ENCODE results near the gene TBC1D5. TPM values are rescaled to one million over a fixed set of nuclear protein-coding genes. Genes with fewer than 3 reads are reported as not detected.
"Not testable (repeated sequence)": the region's sequence is repeated elsewhere in the genome, so short reads cannot be mapped to it uniquely, and the experiment has no call there.

TBC1D5 gene, protein sequence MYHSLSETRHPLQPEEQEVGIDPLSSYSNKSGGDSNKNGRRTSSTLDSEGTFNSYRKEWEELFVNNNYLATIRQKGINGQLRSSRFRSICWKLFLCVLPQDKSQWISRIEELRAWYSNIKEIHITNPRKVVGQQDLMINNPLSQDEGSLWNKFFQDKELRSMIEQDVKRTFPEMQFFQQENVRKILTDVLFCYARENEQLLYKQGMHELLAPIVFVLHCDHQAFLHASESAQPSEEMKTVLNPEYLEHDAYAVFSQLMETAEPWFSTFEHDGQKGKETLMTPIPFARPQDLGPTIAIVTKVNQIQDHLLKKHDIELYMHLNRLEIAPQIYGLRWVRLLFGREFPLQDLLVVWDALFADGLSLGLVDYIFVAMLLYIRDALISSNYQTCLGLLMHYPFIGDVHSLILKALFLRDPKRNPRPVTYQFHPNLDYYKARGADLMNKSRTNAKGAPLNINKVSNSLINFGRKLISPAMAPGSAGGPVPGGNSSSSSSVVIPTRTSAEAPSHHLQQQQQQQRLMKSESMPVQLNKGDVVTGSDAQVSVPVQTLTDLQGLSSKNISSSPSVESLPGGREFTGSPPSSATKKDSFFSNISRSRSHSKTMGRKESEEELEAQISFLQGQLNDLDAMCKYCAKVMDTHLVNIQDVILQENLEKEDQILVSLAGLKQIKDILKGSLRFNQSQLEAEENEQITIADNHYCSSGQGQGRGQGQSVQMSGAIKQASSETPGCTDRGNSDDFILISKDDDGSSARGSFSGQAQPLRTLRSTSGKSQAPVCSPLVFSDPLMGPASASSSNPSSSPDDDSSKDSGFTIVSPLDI
- polyA plus RNA-seq (ENCODE audit: insufficient read depth in 1 of 5, insufficient read length in 5 of 5, low replicate concordance in 1 of 5) = 10 to 100 TPM; 36.0 to 55.2 (median 54.0) TPM
- long read RNA-seq, donor 1, partial matches to known transcripts = 25 of 25 reads
- long read RNA-seq, donor 1, other reads (novel, unspliced or antisense) = 0 of 25 reads
- long read RNA-seq, donor 2 = 0 reads
- long read RNA-seq, donor 3 = 0 reads
- long read RNA-seq, donor 4 = 0 reads
- long read RNA-seq, donor 5, partial matches to known transcripts = 10 of 12 reads
- long read RNA-seq, donor 5, other reads (novel, unspliced or antisense) = 0 of 12 reads
- long read RNA-seq, donor 6 = 0 reads
- long read RNA-seq, donor 7 = 0 reads
- long read RNA-seq, donor 8 = 0 reads

- DNase-seq = peak; percentile 99
Measured at GRCh38 chr3:17742102-17742879, at the start of gene TBC1D5. Gene TBC1D5, minus strand, starts transcription at chr3:17742631. Its CDS starts 234,061 bp downstream, at chr3:17508570.

DNA sequence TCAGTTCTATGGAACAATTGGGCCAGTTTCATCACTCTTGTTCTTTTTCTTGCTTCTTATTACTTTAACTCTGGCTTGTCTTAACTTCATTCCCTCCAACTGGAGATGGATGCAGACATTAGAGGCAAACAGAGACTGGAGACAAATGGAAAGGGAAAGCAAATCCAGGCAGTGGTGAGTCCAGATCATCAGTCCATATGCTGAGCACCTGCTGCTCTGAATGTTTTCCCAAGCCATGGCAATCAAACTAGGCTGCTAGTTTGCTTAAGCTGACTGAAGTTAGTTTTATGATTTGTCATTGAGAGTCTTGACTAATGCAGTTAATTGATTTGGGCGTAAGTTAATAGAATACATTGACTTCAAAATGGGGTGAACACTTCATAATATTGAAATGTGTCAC is 41.0 kb upstream of the TBC1D5 start:
- no peak for DNase-seq

GRCh38 chr3:17782751-17783150 is 40.3 kb upstream of the TBC1D5 start:
- no peak for DNase-seq

DNA sequence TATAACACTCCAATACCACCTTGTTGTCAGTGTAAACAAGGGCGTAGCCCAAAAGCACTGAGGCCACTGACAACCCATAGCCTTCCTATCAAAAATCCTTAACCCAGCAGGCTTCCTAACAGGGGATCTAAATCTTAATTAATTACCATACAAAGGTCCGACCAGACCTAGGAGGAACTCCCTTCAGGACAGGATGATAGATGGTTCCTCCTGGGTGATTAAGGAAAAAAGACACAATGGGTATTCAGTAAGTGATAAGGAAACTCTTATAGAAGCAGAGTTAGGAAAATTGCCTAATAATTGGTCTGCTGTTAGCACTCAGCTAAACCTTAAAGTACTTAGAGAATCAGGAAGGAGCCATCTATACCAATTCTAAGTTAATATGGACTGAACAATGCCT is 37.9 kb upstream of the TBC1D5 start:
- DNase-seq = not testable (repeated sequence)

DNA sequence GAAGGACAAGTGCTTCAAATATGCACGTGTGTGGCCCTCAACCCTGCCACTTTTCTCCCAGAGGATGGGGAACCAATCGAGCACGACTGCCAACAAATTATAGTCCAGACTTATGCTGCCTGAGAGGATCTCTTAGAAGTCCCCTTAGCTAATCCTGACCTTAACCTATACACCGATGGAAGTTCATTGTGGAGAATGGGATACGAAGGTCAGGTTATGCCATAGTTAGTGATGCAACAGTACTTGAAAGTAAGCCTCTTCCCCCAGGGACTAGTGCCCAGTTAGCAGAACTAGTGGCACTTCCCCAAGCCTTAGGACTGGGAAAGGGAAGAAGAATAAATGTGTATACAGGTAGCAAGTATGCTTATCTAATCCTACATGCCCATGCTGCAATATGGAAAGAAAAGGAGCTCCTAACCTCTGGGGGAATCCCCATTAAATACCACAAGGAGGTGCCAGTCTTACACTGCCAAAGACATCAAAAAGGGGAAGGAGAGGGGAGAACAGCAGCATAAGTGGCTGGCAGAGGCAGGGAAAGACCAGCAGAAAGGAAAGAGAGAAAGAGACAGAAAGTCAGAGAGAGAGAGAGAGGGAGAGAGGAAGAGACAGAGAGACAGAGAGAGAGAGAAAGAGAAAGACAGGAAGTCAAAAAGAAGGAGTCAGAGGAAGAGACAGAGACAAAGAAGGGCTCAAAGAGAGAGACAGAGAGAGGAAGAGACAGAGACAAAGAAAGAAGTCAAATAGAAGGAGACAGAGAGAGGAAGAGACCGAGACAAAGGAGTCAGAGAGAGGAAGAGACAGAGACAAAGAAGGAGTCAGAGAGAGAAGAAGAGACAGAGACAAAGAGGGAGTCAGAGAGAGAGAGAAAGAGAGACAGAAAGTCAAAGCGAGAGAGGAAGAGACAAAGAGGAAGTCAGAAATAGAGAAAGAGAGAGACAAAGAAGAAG is 37.1 kb upstream of the TBC1D5 start:
- not testable (repeated sequence) for DNase-seq

GRCh38 chr3:17777326-17777725 is 34.9 kb upstream of the TBC1D5 start:
- DNase-seq = not testable (repeated sequence)

DNA sequence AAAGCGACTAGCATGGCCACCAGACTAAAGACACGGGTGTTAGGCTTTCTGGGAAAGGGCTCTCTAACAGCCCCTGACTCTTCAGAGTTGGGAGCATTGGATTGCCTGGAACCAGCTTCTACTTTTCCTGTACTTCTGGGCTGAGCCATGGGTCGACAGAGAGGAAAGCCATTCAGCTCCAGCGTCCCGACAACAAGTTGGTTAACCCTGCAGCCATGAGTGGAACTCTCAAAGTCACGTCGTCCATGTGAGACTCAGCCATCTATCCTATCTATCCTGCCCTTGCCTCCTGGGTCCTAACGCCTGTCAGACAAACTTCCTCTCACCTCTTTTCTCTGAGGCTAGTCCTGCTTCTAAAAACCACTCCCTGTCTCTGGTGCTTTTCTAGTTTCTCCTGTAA is 32.6 kb upstream of the TBC1D5 start:
- DNase-seq = no peak

GRCh38 chr3:17774180-17774910 is 31.9 kb upstream of the TBC1D5 start:
- not testable (repeated sequence) for DNase-seq

GRCh38 chr3:17772556-17772955 is 30.1 kb upstream of the TBC1D5 start:
- no peak for DNase-seq

GRCh38 chr3:17771177-17772017 is 29.0 kb upstream of the TBC1D5 start:
- DNase-seq = no peak

DNA sequence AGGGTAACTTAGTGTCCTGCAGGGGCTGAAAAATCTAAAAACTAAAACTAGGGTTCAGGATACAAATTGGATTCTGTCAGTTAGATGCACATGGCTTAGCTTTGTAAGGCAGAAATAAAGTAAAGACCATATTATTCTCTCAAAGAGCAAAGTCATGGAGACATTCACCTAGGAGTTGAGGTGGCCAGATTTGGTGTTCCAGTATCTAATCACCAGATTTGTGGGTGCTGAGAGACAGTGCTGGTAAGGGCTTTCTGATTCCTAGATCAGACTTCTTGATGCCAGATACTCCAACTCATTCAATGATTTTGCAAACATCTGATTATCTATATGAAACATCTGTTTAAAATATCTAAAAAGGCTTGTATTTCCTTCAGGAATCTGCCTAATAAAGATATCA is 28.3 kb upstream of the TBC1D5 start:
- DNase-seq = no peak

- no peak for DNase-seq
Measured at GRCh38 chr3:17765819-17766472, 23.5 kb upstream of the TBC1D5 start.

DNA sequence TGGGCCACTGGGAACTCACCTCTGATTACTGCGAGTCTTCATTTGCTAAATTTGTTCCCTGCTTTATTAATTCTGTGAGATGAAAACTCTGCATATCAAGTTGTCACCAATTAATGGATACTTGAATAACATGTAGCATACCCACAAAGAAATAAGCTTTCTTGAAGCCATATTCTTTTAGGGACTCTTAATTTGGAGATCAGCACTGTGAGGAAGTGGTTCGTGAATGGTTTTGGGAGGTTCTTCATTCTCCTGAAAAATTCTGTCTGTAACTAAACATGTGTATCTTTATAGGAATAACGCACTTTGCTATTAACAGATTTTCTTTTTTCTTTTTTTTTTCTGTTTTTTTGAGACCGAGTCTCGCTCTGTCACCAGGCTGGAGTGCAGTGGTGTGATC is 19.1 kb upstream of the TBC1D5 start:
- DNase-seq = no peak

DNA sequence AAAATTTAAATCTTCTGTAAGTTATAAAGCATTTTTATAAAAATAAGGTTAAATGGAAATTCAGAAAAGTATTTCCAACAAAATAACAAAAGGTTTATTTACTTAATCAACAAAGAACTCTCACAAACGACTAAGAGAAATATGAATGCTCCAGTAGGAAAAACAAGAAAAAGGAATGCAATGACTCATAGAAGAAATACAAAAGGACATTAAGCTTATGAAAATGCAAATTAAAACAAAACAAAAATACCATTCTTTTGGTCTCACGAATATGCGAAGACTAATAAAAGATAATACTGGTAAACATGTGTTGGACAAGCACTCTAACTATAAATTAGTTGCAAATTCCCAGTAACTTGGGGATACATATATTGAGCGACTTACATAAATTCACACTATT is 17.5 kb upstream of the TBC1D5 start:
- DNase-seq = no peak

DNA sequence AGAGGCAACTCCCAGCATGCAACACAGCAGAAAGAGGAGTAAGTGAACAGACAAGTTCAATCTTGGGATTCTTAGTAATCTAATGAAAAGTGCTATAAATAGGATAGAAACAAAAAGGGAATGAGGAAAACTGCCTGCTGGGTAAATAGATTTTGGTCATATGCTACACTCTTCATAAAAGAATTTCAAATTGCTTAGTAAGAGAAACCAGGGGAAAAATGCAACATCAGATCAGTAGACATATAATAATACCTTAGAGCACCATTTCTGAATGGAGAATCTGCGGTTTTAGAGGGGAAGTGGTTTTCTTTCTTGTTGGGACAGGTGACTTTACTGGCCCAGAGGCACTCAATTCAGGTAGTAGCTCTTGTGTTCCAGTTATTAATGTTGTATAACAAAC is 13.4 kb upstream of the TBC1D5 start:
- DNase-seq = no peak

DNA sequence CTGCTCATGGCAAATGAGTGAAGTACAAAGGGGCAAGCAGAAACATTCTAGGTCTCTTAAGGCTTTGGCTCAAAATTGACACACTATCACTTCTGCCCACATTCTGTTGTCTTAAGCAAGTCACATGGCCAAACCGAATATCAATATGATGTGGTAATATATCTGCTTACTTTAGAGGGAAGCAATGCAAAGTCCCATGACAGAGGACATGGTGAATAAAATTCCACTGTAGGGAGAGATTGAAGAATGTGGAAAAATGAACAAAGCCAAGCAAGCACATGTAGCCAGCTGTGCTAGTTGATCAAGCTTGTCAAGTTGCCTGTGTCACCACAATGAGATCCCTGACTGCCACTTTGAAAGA is 11.2 kb upstream of the TBC1D5 start:
- DNase-seq = no peak

DNA sequence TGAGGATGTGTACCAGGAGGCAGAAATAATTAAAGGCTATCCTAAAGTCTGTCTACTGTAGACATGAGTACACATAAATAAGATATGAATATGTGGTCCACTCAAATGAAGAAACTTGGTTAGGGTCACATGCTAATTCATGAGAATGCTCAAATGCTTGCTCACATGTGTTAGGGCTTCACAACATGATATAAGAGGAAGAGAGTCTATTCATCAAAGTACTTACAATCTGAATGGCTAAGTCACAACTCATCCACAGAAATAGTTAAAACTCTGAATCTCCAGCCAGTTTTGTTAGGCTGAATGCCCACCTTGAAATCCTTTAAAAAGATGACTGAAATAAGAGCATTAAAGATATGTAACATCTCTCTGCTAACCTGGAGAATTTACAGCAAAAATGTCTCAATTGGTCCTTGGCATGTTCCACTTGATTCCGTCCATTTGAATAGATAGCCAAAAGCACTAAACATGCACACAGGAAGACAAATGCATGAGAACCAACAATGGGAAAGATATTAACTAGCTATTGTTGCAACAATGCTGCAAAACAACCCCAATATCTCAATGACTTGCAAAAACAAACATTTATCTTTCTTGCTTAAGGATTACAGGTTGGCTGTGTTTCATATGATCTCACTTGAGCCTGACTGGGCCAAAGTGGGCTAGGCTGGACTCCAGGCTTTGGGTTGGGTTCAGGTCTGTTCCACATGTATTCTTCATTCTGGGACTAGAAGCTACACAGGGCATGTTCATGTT is 10.6 kb upstream of the TBC1D5 start:
- DNase-seq = no peak

All from right lung (tissue), 10 donors.